Kidney epithelial cell (primary cell): ENCODE data around the gene TBC1D2. TPM values are rescaled to one million over a fixed set of nuclear protein-coding genes. Genes with fewer than 3 reads are reported as not detected.
A peak's percentile ranks its signal among the peaks of the same experiment; 100 is the strongest.

Experiments
- DNase-seq: peaks from one replicate; pipeline ENCODE4 v3.0.0-alpha.2; 2010; ENCODE audit warnings: low read depth
- H3K27me3 ChIP-seq: 2 replicates; pipeline ENCODE4 v1.6.0; 2011; ENCODE audit warnings: low read length; ENCODE audit not compliant: control insufficient read depth, insufficient read depth
- H3K36me3 ChIP-seq: 2 replicates; pipeline ENCODE4 v1.5.1; 2011; ENCODE audit warnings: low read length; ENCODE audit not compliant: control insufficient read depth, insufficient read depth
- H3K4me3 ChIP-seq: 2 replicates; pipeline ENCODE4 v1.5.1; 2011; ENCODE audit warnings: low read depth, mild to moderate bottlenecking, control low read depth, low read length
- CTCF ChIP-seq: IDR thresholded peaks from 2 replicates; pipeline ENCODE4 v1.5.1; 2011; ENCODE audit warnings: mild to moderate bottlenecking, moderate library complexity, low read length, control low read depth, inconsistent platforms; ENCODE audit not compliant: insufficient read depth, poor library complexity, severe bottlenecking
- total RNA-seq: library from RNA; depleted of rRNA; stranded (reverse); fragments of >200 nt; gene quantifications from 2 replicates; pipeline ENCODE4 v1.2.3, GENCODE V29; 2015

TBC1D2 gene
- total RNA-seq, 1 donor from 2014 or later: 21.4 TPM

GRCh38 chr9:98256756-98257155, 1.3 kb upstream of the TBC1D2 start:
- no peak for TF ChIP-seq CTCF
- no peaks in the 10 kb centered on the region for H3K27me3 ChIP-seq
- no peak for DNase-seq

DNA sequence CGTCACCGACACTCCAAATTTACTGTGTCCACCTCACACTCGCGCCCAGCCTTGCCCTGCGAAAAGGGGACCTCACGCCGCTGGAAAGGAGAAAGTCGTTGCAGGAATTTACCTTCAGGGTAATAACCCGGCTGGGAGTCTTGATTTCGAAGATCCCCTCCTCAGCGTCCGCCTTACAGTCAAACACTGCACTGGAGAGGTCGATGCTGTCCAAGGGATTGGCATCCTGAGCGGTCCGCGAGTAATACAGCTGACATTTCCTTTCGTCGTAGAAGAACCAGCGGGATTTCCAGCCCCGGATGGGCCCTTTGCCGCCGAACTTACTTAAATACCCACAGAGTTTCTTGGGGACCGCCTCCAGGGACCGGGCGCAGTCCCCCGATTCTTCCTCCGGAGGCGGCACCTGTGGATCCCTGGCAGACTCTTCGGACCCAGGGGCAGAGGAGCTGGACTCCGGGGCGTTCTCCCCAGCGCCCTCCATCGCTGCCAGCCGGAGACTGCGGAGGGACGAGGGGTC, 330 bp downstream of the TBC1D2 start:
- TF ChIP-seq CTCF: no peak
- no peak for DNase-seq
- Histone ChIP-seq H3K36me3 (no peaks in the 10 kb centered on the region), H3K27me3 (no peaks in the 10 kb centered on the region), H3K4me3 (peak overlapping the region; percentile 96)

More at GRCh38 chr9:98256756-98257155, 1.3 kb upstream of the TBC1D2 start:
- Histone ChIP-seq H3K4me3 (peak overlapping the region; percentile 96), H3K36me3 (no peaks in the 10 kb centered on the region)

DNA sequence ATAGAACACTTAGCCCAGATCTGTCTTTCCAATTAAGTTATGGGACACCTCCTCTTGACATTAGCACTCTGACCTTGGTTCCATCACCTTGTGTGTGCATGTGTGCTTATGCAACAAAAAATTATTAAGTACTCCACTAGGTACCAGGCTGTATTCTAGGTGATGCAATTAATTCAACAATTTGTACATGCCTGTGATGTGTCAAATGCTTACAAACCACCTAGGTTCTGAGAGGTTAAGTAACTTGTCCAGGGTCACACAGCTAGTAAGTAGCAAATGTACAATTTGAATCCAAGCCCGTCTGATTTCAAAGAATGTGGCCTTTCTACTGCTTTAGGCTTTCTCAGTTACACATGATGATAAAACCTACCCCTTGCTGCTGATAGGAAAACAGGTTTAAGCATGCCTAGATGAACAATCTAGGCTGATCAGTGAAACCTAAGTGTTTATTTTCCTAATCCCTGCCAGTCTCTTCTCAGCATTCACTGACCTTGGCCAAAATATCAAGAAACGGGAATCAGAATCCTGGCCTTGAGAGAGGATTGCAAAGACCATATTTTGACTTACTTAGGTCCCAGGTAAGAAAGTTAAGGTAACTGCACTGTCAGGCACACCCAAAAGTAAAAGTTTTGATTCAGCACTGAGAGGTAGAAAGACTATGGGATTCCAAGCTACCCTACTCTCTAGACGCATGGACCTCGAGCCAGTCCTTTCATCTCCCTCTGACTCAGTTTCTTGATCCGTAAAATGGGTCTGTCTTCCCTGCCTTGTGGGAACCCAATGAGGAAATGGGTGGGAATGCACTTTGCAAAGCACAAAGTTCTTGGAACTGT, 1.0 kb downstream of the TBC1D2 start:
- Histone ChIP-seq H3K4me3 (peak overlapping the region; percentile 96), H3K27me3 (no peaks in the 10 kb centered on the region), H3K36me3 (no peaks in the 10 kb centered on the region)
- DNase-seq: no peak
- TF ChIP-seq CTCF: no peak

- no peaks in the 10 kb centered on the region for H3K27me3 ChIP-seq
- peak overlapping the region; percentile 96 for H3K4me3 ChIP-seq
- TF ChIP-seq CTCF: no peak
- H3K36me3 ChIP-seq: no peaks in the 10 kb centered on the region
- DNase-seq: no peak
These were observed 1.9 kb downstream of the TBC1D2 start for GRCh38 chr9:98253565-98253964.

- Histone ChIP-seq H3K36me3 (no peaks in the 10 kb centered on the region), H3K4me3 (no peak overlapping the region), H3K27me3 (no peaks in the 10 kb centered on the region)
- DNase-seq: no peak
- no peak for TF ChIP-seq CTCF
These were observed 3.9 kb downstream of the TBC1D2 start for GRCh38 chr9:98251551-98251950.
